A549 (cell line): ENCODE data around the gene GOLPH3. TPM values are rescaled to one million over a fixed set of nuclear protein-coding genes. Genes with fewer than 3 reads are reported as not detected.
A peak's percentile ranks its signal among the peaks of the same experiment; 100 is the strongest.

Source experiments
- ATAC-seq, 2 experiments: fragments of 200-7000 bp in 1 of 2; fragments of >200 bp in 1 of 2; cut with Nextera tagmentation in 1 of 2; cut with Tn5 transposase in 1 of 2; 3 replicates each; pipeline versions ENCODE4 v1.8.0 to v1.9.1; 2018 to 2020; ENCODE audit warnings: mild to moderate bottlenecking in 1 of 2, moderate library complexity in 1 of 2
- CTCF ChIA-PET: fragments of 300-600 bp; sonication (Branson Sonifier 250); formaldehyde crosslinking; extraction: SDS; loops from one replicate; lab custom pipeline; 2021; ENCODE audit warnings: antibody characterized with exemption, inconsistent platforms; lab: Yijun Ruan, JAX
- POLR2A ChIA-PET: fragments of 350-600 bp; formaldehyde crosslinking; extraction: SDS; loops from one replicate; lab custom pipeline; 2021; ENCODE audit warnings: antibody characterized with exemption, inconsistent platforms; lab: Yijun Ruan, JAX
- DNase-seq, 2 experiments: peaks; one replicate each; pipeline versions ENCODE4 v3.0.0 to v3.0.0-alpha.2; 2011 to 2016; ENCODE audit warnings: low read depth in 1 of 2, low spot score in 1 of 2
- FAIRE-seq: peaks from 2 replicates; lab custom pipeline; 2011; peaks lifted over from hg19 to GRCh38; lab: Jason Lieb, UNC
- H3K27ac ChIP-seq, 2 experiments: fragments of >200 bp; sonication (Bioruptor Twin); formaldehyde crosslinking; 3 replicates each; pipeline ENCODE4 v1.5.1; 2016 to 2017
- H3K4me1 ChIP-seq: fragments of >200 bp; sonication (Bioruptor Twin); formaldehyde crosslinking; 3 replicates; pipeline ENCODE4 v1.6.1; 2016
- H3K4me2 ChIP-seq: fragments of >200 bp; sonication (Bioruptor Twin); formaldehyde crosslinking; 3 replicates; pipeline ENCODE4 v1.6.1; 2016
- H3K4me3 ChIP-seq: fragments of >200 bp; sonication (Bioruptor Twin); formaldehyde crosslinking; 3 replicates; pipeline ENCODE4 v1.5.1; 2016
- H3K9me3 ChIP-seq: fragments of >200 bp; sonication (Bioruptor Twin); formaldehyde crosslinking; 3 replicates; pipeline ENCODE4 v1.6.1; 2016
- CBX2 ChIP-seq: fragments of 200-600 bp; sonication (generic); IDR thresholded peaks from 2 replicates; pipeline ENCODE4 v1.6.1; 2016; ENCODE audit warnings: low read depth, mild to moderate bottlenecking, borderline replicate concordance
- CBX8 ChIP-seq: fragments of 200-600 bp; sonication (generic); IDR thresholded peaks from 2 replicates; pipeline ENCODE4 v1.6.1; 2016
- CHD4 ChIP-seq: fragments of 200-600 bp; sonication (generic); IDR thresholded peaks from 2 replicates; pipeline ENCODE4 v1.6.1; 2016; ENCODE audit warnings: antibody characterized with exemption, mild to moderate bottlenecking, borderline replicate concordance
- ELK1 ChIP-seq: fragments of 150-350 bp; IDR thresholded peaks from 2 replicates; pipeline ENCODE4 v1.6.1; 2014; ENCODE audit warnings: low read depth, mild to moderate bottlenecking, low read length
- ESRRA ChIP-seq: fragments of 150-350 bp; IDR thresholded peaks from 2 replicates; pipeline ENCODE4 v1.6.1; 2014; ENCODE audit warnings: mild to moderate bottlenecking, low read length, borderline replicate concordance
- FOSL2 ChIP-seq, 2 experiments: fragments of 450-650 bp in 1 of 2; fragments of >200 bp in 1 of 2; sonication (Bioruptor Twin) in 1 of 2; formaldehyde crosslinking; IDR thresholded peaks; 2 replicates each; pipeline versions ENCODE4 v1.5.0 to v1.6.1; 2016 to 2020; ENCODE audit warnings: mild to moderate bottlenecking in 1 of 2, moderate library complexity in 1 of 2
- GATA3 ChIP-seq: IDR thresholded peaks from 2 replicates; pipeline ENCODE4 v1.6.1; 2012; ENCODE audit warnings: borderline replicate concordance
- KDM5A ChIP-seq: fragments of 200-600 bp; sonication (generic); IDR thresholded peaks from 2 replicates; pipeline ENCODE4 v1.6.1; 2016; ENCODE audit warnings: antibody characterized with exemption, mild to moderate bottlenecking
- MAZ ChIP-seq: fragments of 150-350 bp; IDR thresholded peaks from 2 replicates; pipeline ENCODE4 v1.6.1; 2014; ENCODE audit warnings: antibody characterized with exemption, low read depth, low read length, borderline replicate concordance
- MYC ChIP-seq: IDR thresholded peaks from 2 replicates; pipeline ENCODE4 v1.6.1; 2012; ENCODE audit warnings: mild to moderate bottlenecking, inconsistent platforms, low read length, improper control_type of control experiment, borderline replicate concordance
- NFE2L2 ChIP-seq: fragments of 150-350 bp; conservative IDR thresholded peaks from 2 replicates; pipeline ENCODE4 v1.6.1; 2014; ENCODE audit warnings: low read length
- POLR2A ChIP-seq: IDR thresholded peaks from 2 replicates; pipeline ENCODE4 v1.6.1; 2012; ENCODE audit warnings: mild to moderate bottlenecking, low read length
- POLR2AphosphoS2 ChIP-seq: conservative IDR thresholded peaks from 2 replicates; pipeline ENCODE4 v1.6.1; 2012; ENCODE audit warnings: low read length, improper control_type of control experiment, inconsistent platforms
- RAD21 ChIP-seq, 2 experiments: fragments of >200 bp in 1 of 2; sonication (Bioruptor Twin) in 1 of 2; formaldehyde crosslinking in 1 of 2; IDR thresholded peaks in 1 of 2; conservative IDR thresholded peaks in 1 of 2; 2 replicates in 1 of 2; 3 replicates in 1 of 2; pipeline ENCODE4 v1.6.1; 2012 to 2018; ENCODE audit warnings: inconsistent platforms in 1 of 2
- RARB ChIP-seq: fragments of 250-450 bp; sonication (Bioruptor Pico); IDR thresholded peaks from 2 replicates; pipeline ENCODE4 v1.8.0; 2021; ENCODE audit warnings: mild to moderate bottlenecking, moderate library complexity
- REST ChIP-seq: fragments of 200-600 bp; sonication (generic); IDR thresholded peaks from 2 replicates; pipeline ENCODE4 v1.6.1; 2016; ENCODE audit warnings: antibody characterized with exemption, mild to moderate bottlenecking, moderate library complexity
- RNF2 ChIP-seq: fragments of 200-600 bp; sonication (generic); IDR thresholded peaks from 2 replicates; pipeline ENCODE4 v1.6.1; 2016; ENCODE audit warnings: low read depth, mild to moderate bottlenecking, antibody characterized with exemption, moderate library complexity, borderline replicate concordance
- SREBF2 ChIP-seq: fragments of 450-650 bp; IDR thresholded peaks from 2 replicates; pipeline ENCODE4 v1.6.1; 2014; ENCODE audit warnings: mild to moderate bottlenecking, moderate library complexity
- TP53 ChIP-seq: fragments of 250-450 bp; sonication (Bioruptor Pico); IDR thresholded peaks from 2 replicates; pipeline ENCODE4 v1.5.0; 2021; ENCODE audit warnings: mild to moderate bottlenecking, moderate library complexity
- ZC3H11A ChIP-seq: fragments of 450-650 bp; IDR thresholded peaks from 2 replicates; pipeline ENCODE4 v1.6.1; 2014; ENCODE audit warnings: antibody characterized with exemption, mild to moderate bottlenecking
- ZFP36 ChIP-seq: fragments of 450-650 bp; IDR thresholded peaks from 2 replicates; pipeline ENCODE4 v1.6.1; 2014; ENCODE audit warnings: borderline replicate concordance; ENCODE audit not compliant: partially characterized antibody
- ZNF302 ChIP-seq: fragments of 250-450 bp; sonication (Bioruptor Pico); IDR thresholded peaks from 2 replicates; pipeline ENCODE4 v1.9.0; 2021; ENCODE audit warnings: inconsistent platforms, mild to moderate bottlenecking, moderate library complexity
- whole genome bisulfite sequencing: methylation state at CpG from one replicate; pipeline ENCODE4 v1.1.6; 2017; ENCODE audit errors: missing lambda C conversion rate; 5-methylcytosine and 5-hydroxymethylcytosine counted together
- polyA plus RNA-seq, 4 experiments: library from polyadenylated mRNA; depleted of rRNA in 3 of 4; stranded (reverse); fragments of >200 nt; fragmentation: RNase III in 1 of 4; extraction: RNeasy Plus Mini Kit Qiagen cat#74134 plus additional on column Dnase treatment in 1 of 4; gene quantifications; 2 replicates in 3 of 4; 3 replicates in 1 of 4; pipeline ENCODE4 v1.2.3, GENCODE V29; 2011 to 2017
- TF ChIP-seq, protein P1 (sequence below): fragments of >200 bp; sonication (Bioruptor Twin); formaldehyde crosslinking; IDR thresholded peaks from 2 replicates; pipeline ENCODE4 v1.6.1; 2016
- TF ChIP-seq, protein P2 (sequence below): fragments of 250-450 bp; sonication (Bioruptor Pico); IDR thresholded peaks from 2 replicates; pipeline ENCODE4 v1.5.0; 2020; ENCODE audit warnings: low read depth, mild to moderate bottlenecking, moderate library complexity

GOLPH3 gene
- polyA plus RNA-seq, 2 of the 4 experiments (the other 2 are of a cell fraction), result 57.8 to 78.7 TPM

DNA sequence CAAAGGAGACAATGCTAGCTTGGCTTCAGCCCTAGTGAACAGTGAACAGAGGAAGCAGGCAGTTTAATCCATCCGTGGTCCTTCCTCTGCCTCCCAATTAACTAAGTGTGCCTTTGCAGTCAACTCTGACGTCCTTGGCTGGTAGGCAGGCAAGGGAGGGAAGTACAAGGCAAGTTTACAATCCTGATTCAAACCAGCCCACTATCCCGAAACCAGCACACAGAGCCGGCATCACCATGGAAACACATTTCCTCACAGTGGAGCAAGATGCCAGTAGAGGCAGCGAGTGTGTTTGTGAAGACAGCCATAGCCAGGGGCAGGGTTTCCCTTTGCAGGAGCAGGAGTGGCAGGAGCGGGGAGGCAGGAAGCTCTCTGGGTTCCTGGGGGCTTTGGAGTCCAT is 73.9 kb downstream of the GOLPH3 start:
- POLR2A ChIA-PET, result no interaction called here
- Histone ChIP-seq H3K4me2 (no peak overlapping the region), H3K27ac (no peak overlapping the region), H3K4me1 (no peaks in the 10 kb centered on the region), H3K9me3 (no peaks in the 10 kb centered on the region), H3K4me3 (no peak overlapping the region)
- FAIRE-seq (no peak), DNase-seq (no peak), ATAC-seq (no peak)
- CTCF ChIA-PET, result interaction anchor here (0.6 to 1.2 kb wide), 2 partner anchors 37 to 229 kb away, joined by 3 read pairs; no protein-coding TSS in a partner anchor
- WGBS, result 85% methylated on average over 6 of the region's 6 CpGs
- TF ChIP-seq REST (no peak), ZC3H11A (no peak), KDM5A (no peak), RARB (CRISPR knock-in tag) (no peak)
- TF ChIP-seq, all 56 proteins: peak for 0

DNA sequence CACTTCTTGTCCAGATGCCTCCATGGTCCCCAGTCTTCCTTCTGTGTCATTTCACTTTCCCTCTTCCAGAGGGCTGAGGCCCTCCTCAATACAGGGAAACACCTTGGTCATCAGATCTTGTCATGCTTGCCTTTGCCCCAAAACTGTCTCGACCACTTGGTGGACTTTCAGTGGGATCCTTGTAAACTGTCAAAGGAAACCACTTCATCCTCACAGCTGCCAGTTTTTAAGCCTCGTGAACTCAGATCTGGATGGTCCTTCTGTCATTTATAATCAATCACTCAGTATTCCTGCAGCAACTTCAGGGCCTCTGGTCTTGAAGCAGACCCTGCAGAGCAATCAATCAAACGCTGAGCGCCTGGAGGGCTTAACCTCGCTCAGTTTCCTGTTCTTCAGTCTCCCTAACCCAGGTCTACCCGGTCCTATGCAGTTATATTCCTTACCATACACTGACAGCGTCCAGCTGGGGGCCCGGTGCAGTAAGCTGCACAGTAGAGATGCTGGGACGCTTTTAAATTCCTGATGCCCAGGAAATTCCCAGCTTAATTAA is 74.6 kb downstream of the GOLPH3 start:
- Histone ChIP-seq H3K4me2 (no peak overlapping the region), H3K27ac (no peak overlapping the region), H3K4me1 (no peaks in the 10 kb centered on the region), H3K9me3 (no peaks in the 10 kb centered on the region), H3K4me3 (no peak overlapping the region)
- ChIA-PET POLR2A (no interaction called here), CTCF (interaction anchor here (1.0 to 1.2 kb wide), 2 partner anchors 118 to 230 kb away, joined by 3 read pairs; no protein-coding TSS in a partner anchor)
- WGBS, result 92% methylated on average over 9 of the region's 9 CpGs
- FAIRE-seq (no peak), DNase-seq (no peak), ATAC-seq (no peak)
- TF ChIP-seq POLR2A, result no peak
- no peak for TF ChIP-seq CHD4
- no peak for TF ChIP-seq GATA3
- TF ChIP-seq SREBF2, result no peak
- TF ChIP-seq ELK1, result no peak
- no peak for TF ChIP-seq ZFP36
- TF ChIP-seq, protein P1, sequence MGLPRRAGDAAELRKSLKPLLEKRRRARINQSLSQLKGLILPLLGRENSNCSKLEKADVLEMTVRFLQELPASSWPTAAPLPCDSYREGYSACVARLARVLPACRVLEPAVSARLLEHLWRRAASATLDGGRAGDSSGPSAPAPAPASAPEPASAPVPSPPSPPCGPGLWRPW, result no peak

GRCh38 chr5:32098890-32099310 is 75.2 kb downstream of the GOLPH3 start:
- no peak for FAIRE-seq
- ChIA-PET POLR2A (no interaction called here), CTCF (interaction anchor here (0.7 to 1.0 kb wide), 2 partner anchors 117 to 274 kb away, joined by 3 to 4 read pairs; no protein-coding TSS in a partner anchor)
- no peak for ATAC-seq
- Histone ChIP-seq H3K27ac (no peak overlapping the region), H3K4me2 (no peak overlapping the region), H3K4me3 (no peak overlapping the region), H3K4me1 (no peaks in the 10 kb centered on the region), H3K9me3 (no peaks in the 10 kb centered on the region)
- WGBS, result 95% methylated on average over 11 of the region's 11 CpGs
- no peak for TF ChIP-seq POLR2AphosphoS2
- TF ChIP-seq ESRRA, result no peak
- TF ChIP-seq ZNF302 (CRISPR knock-in tag), result no peak
- no peak for DNase-seq

- no peaks in the 10 kb centered on the region for H3K4me1 ChIP-seq
- 76% methylated on average over 9 of the region's 9 CpGs for WGBS
- no peak for DNase-seq
- H3K9me3 ChIP-seq, result no peaks in the 10 kb centered on the region
- no peak overlapping the region for H3K4me2 ChIP-seq
- H3K4me3 ChIP-seq, result no peak overlapping the region
- CTCF ChIA-PET, result no interaction called here
- FAIRE-seq, result no peak
- H3K27ac ChIP-seq, result no peak overlapping the region
- POLR2A ChIA-PET, result no interaction called here
- ATAC-seq, result peak in 1 of 2 experiments; percentile 45; a peak in 2 of 6 replicates
- TF ChIP-seq MYC (no peak), CBX2 (no peak), FOSL2 (IDR thresholded peaks at IDR 0.05) (no peak), FOSL2 (CRISPR knock-in tag; IDR thresholded peaks at IDR 0.05) (no peak), TP53 (no peak), RAD21 (conservative IDR thresholded peaks at IDR 0.05 in 1 of 2, IDR thresholded peaks at IDR 0.05 in 1 of 2) (no peak), CBX8 (no peak), NFE2L2 (no peak), RNF2 (no peak), MAZ (no peak)
- TF ChIP-seq, protein P2, sequence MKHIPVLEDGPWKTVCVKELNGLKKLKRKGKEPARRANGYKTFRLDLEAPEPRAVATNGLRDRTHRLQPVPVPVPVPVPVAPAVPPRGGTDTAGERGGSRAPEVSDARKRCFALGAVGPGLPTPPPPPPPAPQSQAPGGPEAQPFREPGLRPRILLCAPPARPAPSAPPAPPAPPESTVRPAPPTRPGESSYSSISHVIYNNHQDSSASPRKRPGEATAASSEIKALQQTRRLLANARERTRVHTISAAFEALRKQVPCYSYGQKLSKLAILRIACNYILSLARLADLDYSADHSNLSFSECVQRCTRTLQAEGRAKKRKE, result no peak
Observed at GRCh38 chr5:32098291-32098690, 75.8 kb downstream of the GOLPH3 start.
